ENCODE measurements around the gene GORASP1.

The GORASP1 gene

DNA sequence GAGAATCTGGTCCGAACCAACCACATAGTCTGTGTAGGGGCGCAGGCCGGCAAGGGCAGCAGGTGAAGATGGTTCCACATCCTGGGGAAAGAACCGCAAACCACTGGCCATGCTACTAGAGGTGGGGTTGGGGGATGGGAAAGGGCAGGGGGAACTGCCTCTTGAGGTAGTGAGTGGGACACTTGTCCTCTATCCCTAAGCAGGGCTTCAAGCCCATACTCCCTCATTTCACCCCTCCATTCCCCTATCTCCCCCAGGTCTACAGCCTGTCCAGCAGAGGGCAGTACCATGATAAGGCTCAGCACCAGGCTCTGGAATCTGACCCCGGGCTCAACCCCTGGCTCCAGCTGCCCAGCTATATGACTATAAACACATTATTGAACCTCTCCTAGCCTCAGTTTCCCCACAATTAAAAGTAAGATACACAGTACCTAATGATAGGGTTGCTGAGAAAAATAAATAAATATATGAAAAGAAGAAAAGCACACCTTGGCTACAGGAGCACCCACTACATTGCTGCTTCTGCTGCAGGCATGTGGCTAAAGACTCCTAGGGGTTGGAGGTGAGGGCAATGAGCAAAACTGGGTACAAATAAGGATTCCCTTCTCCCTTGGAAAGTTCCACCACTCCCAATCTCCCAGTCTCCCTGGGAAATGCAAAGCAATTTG, 6.3 kb downstream of the GORASP1 start:
- DNase-seq: no peak

DNA sequence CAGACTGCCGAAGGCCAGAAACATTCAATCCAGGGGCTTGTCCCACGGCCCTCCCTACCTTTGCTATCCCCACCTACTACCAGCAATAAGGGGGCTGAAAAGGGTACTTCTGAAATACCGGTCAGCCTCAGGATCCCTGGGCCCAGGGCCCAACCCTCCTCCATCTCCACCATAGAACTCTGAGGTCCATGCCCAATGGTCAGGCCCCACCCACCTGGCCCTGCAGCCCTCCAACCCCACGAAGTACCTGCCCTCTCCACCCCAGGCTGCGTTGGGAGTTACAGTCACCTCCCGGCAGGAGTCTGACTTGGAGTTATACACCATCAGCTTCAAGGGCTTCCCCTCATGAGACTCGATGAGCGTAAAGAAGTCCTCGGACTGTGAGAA, 6.9 kb downstream of the GORASP1 start:
- no peak for DNase-seq

DNA sequence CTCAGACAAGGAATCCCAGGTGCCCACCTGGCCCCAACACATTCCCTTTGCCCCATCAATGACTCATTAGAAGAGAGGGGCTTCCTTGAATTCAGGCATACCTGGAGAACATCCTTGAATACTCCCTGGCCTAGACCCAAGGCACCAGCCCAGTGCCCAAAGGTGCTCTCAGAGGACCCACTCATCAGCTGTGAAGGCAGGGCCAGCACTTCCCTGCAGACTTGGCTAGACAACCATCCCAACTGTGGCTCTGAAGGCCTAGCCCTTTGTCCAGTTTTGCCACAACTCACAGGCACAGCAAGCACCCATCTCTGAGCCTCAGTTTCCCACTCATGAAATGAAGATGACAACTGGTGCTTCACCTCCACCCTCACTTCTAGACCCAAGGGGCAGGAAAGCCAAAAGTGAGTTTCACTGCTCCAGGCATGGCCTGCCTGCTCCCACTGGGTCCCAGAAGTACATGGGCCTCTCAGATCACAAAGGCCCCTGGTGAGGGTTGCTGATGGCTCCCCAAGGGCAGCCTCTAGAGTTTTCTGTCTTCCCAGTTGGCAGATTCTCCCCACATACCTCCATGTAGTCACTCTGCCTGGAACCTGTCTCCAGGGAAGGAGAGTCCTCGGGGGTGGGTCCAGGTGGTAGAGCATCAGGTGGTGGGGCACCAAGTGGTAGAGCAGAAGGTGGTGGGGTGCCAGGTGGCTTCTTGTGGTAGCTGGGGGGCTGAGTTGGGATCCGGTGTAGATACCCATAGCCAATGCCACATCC, 7.5 kb downstream of the GORASP1 start:
- DNase-seq: no peak

DNA sequence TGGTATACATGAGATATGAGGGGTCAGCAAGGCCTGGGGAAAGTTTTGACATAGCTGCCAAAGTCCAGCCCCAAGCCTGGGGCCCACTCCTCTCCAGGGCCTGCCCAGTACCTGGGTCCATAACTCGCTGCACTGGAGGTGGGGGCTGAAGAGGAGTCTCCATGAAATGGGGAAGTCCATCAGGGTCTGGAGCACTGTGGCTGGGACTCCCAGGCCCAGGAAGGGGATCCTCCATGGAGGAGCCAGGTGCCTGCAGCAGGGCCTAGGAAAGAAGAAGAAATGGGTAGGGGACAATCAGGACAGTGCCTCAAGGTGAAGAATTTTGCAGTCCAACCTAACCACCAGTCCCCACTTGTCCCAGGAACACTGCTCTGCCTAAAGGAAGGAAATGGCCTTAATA, 8.2 kb downstream of the GORASP1 start:
- no peak for DNase-seq

DNA sequence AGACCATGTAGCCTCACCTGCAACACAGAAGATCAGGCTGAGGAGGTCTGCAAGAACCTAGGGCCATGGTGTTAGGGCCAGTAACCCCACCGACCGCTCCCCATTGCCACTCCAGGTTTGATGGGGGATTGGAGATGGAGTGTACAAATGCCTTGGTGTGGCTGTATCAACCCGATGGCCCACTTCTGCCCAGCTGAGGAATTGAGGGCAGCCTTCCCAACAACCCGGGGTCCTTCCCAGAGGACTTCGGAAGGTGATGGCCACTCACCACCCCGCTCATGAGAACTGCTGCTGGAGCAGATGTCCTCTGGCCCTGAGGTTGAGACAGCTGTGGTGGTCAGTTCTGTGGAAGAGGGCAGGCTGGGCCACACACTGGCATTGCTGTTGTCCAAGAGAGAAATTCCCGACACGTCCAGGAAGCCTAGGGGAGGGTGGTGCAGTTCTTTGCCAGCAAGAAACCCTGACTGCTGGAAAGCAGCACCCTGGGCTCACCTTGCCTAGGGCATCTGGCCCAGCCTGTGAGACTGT, 8.9 kb downstream of the GORASP1 start:
- DNase-seq: no peak

DNA sequence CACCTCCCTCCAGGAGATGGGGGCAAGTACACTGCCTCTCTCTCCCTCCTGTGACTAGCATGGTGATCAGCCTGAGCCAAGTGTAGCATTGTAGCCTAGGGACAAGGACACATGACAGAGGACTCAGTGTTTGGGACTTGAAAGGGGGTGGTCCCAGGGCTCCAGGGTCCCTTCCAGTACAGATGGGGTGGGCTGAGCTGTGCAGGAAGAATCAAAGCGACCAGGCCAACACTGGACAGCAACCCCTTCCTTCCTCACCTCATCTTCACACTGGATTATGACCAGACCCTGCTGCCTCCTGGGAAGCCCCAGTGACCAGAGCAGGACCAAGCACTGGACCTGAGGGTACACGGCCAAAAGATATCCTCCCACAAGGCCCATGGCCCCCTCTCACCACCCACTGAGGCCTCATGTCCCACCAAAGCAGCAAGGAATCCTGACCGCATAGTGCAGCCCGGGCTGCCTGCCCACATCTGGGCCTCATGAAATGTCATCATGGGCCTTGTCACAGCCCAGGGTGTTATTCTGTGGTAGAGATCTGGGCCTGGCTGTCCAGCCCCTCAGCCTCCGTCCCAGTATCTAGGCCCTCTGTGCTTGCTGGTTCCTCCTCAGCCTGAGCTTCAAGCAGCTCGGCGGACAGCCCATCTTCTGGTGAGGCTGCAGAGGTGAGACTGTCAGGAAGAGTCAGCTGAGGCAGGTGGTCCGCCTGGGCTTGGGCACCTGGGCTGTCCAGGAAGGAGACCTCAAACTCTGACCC, 9.5 kb downstream of the GORASP1 start:
- no peak for DNase-seq

DNA sequence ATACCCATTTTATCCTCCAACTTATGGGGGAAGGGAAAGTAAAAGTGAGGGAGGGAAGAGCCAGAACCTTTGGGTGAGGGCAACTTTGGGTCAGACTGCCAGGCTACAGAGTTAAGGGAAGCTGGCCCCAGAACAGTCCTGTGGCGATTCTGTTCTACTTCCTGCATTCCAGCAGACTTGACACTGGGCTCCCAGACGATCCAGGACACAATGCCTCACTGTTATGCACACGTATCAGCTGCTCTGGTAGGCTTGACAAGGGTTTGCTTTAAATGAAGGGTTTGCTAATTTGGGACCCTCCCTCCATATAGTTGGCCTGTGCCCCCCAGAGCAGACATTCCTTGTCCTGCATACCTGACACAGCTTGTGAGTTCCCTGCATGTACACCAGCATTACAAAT, 10.7 kb downstream of the GORASP1 start:
- DNase-seq: no peak

DNA sequence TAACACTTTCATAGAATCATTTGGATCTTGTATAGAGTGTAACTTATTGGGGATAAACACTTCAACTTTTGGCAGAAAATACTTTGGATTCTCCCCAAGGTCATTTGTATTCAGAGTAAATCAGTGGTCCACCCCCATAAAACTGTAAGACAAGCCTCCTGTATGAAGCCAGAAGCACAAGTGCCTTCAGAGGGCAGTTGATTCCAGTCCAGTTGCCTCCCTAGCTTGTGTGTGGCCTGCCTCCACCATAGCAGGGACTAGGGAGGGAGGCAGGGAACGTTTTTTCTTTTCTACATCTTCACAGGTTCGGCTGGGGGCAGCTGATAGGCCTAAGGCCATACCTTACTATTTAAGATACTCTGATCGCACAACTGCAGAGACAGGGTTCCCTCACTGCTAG, 11.6 kb downstream of the GORASP1 start:
- DNase-seq: no peak

DNA sequence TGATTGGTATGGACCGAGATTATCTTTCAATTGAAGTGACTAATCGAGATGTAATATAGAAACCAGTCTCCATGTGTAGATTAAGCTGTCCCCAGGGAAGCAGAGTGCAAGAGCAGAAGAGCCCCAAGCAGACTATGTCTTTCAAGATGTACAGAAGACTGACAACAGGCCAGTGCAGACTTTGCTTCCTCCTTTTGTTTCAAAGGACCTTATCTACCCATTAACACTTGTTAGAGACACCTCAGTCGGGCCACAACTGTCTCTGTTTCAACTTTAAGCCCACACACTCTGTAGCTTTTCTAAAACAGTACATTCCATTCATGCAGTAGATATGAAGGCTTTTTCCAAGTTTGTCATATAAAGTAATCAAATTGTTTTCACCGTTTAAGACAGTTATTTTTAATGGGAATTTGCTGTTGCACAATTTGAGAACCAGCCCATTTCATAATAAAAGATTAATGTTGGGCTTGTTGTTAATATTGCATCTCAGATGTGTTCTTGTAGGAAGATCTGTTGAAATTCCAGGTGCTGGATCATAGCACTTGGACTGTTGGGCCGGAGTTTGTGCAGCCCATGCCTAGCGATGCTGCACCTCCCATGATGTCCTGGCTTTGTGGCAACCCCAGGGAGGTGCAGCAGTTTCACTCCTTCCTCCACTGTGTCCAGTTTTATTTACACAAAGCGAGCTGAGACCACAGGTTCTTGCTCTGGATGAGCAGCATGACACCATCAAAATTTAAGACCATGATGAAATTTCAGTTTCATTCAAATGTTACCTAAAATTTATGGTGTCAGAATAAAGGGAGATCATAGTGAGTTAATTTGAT, 12.4 kb downstream of the GORASP1 start:
- DNase-seq: no peak

DNA sequence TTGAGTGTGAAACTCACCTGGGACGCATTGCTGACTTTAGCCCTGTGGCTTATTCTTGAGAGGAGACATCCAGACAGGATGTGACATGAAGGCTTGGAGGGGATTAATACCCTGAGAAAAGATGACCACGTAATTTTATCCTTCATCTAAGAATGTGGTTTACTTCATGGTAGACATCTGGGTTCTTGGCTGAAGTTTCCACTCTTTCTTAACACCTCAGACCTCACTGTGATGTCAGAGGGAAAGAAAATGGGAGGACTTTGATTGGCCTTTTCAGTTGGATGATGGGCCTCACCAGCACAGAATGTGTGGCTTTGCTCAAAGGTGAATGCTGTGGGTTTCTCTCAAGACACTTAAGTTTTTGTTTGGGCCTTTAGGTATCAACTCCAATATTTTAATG, 16.5 kb downstream of the GORASP1 start:
- DNase-seq: no peak

DNA sequence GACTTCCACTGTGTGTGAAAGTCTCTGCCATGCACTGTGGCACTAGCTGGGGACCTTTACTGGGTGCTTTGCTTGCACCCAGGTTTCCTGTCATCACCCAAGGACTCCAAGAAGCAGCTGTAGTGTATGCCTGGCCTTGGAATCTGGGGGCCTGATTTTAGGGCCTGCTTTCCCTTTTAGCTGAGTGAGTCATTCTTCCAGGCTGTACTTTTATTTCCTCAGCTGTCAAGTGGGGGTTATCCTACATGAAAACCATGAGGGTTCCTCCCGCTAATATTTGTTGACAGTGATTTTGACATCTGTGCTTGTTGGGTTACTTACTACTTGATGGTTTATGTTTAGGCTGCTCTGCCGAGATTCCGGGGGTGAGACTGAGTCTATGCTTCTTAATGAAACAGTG, 18.5 kb downstream of the GORASP1 start:
- DNase-seq: no peak

DNA sequence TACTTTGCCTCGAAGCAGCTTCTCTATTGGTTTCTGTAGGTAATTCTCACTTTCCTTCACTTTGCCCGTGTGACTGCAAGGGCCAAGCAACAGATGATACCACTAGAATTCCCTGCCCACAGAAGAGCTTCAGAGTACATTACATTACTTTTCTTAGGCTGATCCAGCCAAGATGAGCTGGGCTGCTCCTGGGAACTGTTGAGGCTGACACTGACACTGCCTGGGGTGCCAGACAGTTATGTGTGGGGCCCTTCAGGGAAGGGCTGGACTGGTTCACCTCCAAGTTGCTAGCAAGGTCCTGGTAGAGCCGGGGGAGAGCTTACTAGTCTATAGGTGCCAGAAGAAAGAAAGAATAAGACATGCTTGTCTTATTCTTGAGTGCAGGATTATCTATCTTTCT, 19.0 kb downstream of the GORASP1 start:
- no peak for DNase-seq

DNA sequence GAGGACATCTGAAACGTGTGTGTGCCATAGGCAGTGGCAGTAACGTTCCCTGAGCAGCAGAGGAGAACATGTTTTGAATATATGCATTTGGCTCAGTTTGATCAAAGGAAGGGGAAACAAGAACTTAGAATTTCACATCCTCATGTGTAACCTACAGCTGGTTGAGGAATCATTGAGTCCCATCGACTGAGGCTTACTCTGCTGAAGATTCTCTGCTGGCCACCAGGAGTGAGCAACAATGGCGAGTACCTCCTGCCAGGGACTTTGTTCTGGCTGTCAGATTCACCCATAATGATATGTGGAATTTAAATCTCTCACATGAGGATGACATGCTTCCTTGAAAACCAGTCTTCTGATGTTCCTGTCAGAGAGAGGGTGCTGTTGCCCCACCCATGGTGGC, 21.3 kb downstream of the GORASP1 start:
- DNase-seq: no peak

DNA sequence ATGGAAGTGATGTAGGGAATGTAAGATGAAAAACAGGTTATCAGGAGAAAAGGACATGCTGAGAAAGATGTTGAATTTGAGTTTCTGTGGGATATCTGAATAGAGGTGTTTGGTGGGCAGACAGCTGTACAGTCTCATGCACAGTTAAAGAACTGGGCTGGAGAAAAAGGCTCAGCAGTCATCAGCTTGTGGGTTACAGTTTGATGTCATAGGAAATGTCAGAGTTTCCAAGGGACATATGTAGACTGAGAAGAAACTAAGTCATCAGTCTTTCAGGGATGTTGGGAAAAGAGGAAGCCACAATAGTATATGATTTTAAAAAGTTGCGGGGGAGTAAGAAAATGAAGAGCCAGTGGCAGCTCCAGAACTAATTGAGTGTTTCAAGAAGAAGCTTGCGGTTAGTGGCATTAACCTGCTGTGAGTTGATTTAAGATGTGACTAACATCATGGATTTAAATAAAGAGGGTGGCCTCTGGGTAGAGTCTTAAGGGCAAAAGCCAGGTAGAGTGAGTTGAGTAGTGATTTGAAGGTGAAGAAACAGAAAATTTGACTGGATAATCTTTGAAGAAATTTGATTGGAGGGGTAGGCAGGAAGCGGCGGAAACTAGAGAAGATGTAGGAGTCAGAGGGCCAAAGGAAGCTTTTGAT, 24.6 kb downstream of the GORASP1 start:
- DNase-seq: no peak

DNA sequence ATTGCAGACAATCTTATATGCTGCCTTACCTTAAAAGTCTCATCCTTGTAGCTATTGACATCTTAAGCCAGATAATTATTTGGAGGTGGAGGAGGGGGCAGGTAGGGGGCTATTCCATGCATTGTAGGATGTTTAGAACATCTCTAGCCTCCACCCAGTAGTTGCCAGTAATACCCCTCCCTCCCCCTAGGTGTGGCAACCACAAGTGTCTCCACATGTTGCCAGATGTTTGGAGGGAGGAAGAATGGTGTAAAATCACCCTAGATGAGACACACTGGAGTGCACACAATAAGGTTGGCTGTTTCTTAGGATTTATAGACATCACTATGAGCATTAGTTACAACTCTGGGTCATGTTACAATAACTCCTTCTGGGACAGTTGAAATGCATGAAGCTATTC, 27.4 kb downstream of the GORASP1 start:
- no peak for DNase-seq

DNA sequence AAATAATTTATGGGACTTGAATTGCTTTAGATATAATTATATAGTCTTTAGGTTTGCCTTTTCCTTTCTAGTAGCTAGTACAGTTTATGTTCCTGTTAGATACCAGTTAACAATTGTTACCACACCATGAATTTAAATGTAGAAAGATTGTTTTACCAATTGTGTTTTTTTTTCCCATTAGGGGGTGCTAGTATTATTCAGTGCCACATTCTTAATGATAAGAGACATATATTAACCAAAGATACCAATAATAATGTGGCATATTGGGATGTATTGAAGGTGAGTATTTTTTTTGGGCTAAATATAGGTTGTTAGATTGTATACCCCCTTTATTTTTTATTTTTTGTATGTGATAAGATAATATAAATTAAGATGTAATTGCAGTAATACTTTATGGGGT, 27.9 kb downstream of the GORASP1 start:
- no peak for DNase-seq

DNA sequence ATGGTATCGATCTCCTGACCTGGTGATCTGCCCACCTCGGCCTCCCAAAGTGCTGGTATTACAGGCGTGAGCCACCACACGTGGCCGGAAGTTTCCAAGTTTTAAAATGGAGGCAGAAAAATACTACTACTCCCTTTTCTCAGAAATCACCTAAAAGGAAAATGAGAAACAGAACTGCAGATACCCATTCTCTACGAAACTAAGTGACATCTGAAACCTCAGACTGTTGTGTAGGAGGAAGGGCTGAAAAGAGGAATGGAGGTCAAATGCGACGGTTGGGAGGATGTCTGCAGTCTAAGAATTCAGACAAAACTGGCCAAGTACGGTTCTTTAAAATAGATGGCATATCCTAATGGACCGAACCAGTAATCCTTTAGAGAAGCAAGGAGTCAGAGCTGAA, 31.5 kb downstream of the GORASP1 start:
- DNase-seq: no peak

DNA sequence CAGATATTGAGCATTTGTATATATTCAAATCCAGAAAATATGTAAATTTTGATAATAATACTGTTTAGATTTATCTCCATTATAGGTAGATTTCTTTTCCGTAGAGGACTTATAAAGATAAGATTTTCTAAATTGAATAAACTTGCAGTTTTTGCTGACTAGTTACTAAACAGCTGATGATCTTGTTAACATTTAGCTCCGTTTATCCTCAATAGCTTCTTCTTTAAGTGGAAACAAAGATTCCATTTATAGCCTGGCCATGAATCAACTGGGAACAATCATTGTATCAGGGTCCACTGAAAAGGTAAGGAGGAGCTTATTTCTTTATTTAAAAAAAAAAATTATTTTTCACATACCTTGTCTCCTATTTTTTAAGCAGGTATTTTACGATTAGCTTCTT, 38.9 kb downstream of the GORASP1 start:
- no peak for DNase-seq

DNA sequence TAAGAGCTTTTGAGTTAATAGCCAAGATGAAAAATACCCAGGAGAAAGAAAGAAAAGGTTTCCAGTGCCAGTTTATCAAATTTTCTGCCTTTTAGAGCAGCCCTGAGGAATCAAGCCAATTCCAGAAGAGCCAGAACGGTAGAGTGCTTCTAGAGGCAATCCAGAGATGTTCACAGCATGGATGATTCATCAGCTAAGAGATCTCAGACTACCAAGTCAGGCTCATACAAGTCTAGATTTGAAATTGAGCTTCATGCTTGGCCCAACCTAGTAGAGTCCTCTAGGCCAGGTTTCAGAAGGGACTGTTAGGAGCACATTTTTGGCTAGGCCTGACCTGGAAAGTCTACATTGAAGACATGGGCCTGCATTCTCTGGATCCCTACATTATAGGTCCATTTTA, 40.1 kb downstream of the GORASP1 start:
- DNase-seq: no peak

DNA sequence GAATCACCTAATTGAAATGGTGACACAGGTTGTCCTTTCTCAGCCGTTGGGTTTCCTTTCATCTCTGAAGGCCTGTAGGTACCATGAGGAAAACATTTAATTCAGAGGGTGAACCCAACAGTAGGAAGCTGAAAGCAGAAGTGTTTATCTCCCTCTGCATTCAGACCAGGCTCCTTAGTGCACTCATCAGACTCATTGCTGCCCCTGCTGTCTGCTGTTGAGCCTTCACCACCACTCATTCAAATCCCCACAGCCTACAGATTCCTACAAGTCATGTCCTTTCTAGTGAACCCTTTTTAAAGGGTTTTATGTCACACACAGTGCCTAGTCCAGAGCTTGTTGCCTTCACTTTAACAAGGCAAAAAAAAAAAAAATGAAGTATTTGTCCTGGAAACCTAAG, 42.2 kb downstream of the GORASP1 start:
- no peak for DNase-seq

DNA sequence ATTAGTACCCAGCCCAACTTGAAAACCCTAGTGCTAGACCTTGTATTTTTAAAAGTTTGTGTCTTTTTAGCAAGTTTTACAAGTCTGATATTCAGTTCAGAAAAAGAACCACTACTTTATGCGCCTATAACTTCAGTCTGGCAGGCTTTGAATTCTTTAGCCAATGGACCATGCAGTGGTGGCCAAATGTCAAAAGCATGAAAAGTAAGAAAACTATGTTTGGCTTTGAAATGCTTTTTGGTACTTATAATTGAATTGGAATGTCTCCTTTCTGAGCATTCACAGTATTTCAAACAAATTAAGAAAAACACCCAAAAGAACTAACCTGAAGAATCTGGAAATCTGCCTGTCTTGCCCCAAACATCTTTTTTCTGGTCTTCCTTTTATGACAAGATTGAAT, 42.8 kb downstream of the GORASP1 start:
- DNase-seq: no peak

DNA sequence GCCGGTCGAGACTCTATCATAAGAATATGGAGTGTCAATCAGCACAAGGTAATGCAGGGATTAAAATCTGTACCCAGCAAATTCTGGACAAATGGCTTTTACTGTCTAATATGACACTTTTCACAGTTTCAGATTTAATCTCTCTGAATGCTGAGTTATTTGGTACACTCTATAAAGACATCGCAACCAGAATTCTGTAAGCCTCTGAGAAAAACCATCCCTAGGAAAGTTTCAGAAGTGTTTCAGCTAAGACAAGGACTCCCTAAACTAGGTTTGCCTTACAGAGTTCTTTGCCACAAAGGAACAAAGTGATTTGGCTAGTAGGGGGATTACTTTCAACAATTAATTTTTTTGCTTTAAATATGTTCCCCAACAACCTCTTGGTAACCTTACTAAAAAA, 44.3 kb downstream of the GORASP1 start:
- DNase-seq: no peak

DNA sequence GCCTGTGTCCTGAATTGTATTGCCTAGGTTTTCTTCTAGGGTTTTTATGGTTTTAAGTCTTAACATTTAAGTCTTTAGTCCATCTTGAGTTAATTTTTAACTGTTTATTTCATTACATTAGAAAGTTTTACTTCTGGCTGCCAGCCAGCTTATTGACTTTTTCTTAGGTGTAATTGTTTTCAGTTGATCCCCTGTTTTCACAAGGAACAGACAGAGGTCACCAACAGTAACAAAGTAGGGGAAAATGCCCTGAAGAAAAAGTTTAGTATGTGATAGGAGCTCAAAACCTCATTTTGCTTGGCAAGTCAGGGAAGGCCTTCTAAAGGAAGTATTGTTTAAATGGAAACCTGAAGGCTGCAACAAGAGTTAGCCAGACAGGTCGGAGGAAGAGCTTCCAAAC, 45.2 kb downstream of the GORASP1 start:
- DNase-seq: no peak

Measured in NCI-H2081 treated with DMSO at 0.1 percent for 48 hours (cell line).